HEK293 (cell line): ENCODE results near the gene NKAIN4.

Experiments
- CTCF ChIA-PET: fragments of 350-600 bp; formaldehyde crosslinking; extraction: SDS; loops from one replicate; lab custom pipeline; 2021; ENCODE audit warnings: antibody characterized with exemption; lab: Yijun Ruan, JAX
- POLR2A ChIA-PET: fragments of 300-600 bp; formaldehyde crosslinking; extraction: SDS; loops from one replicate; lab custom pipeline; 2020; ENCODE audit warnings: antibody characterized with exemption, inconsistent platforms; lab: Yijun Ruan, JAX
- H3K27ac ChIP-seq: fragments of 200-500 bp; sonication (Bioruptor generic); 2 replicates; pipeline ENCODE4 v1.5.1; 2014; ENCODE audit warnings: low read depth, low read length, control low read depth, inconsistent platforms; ENCODE audit errors: extremely low read depth
- H3K36me3 ChIP-seq, 2 experiments: fragments of 200-500 bp in 1 of 2; sonication (Bioruptor generic) in 1 of 2; 1 replicate in 1 of 2; 2 replicates in 1 of 2; pipeline ENCODE4 v1.5.1; 2014 to 2017; ENCODE audit warnings: inconsistent platforms in 2 of 2, low read length in 2 of 2; ENCODE audit not compliant: control insufficient read depth in 2 of 2, insufficient read depth in 1 of 2
- H3K4me1 ChIP-seq: fragments of 200-500 bp; sonication (Bioruptor generic); 2 replicates; pipeline ENCODE4 v1.5.1; 2014; ENCODE audit warnings: mild to moderate bottlenecking, low read length, inconsistent platforms; ENCODE audit not compliant: control insufficient read depth, insufficient read depth
- H3K4me3 ChIP-seq: 2 replicates; pipeline ENCODE4 v1.5.1; 2011; ENCODE audit warnings: low read depth, mild to moderate bottlenecking, control low read depth, low read length, moderate library complexity
- H3K9me3 ChIP-seq: fragments of 200-500 bp; sonication (Bioruptor generic); 2 replicates; pipeline ENCODE4 v1.5.1; 2014; ENCODE audit warnings: low read depth, low read length, inconsistent platforms; ENCODE audit not compliant: control insufficient read depth, insufficient read depth
- EGR2 ChIP-seq: fragments of 450-650 bp; formaldehyde crosslinking; IDR thresholded peaks from 2 replicates; pipeline ENCODE4 v1.5.1; 2016; ENCODE audit warnings: low read depth, missing biosample characterization, missing genetic modification characterization
- HOXD13 ChIP-seq: sonication (generic); formaldehyde crosslinking; IDR thresholded peaks from 2 replicates; pipeline ENCODE4 v1.8.0; 2022; ENCODE audit warnings: missing genetic modification reagents, borderline replicate concordance
- KLF1 ChIP-seq: fragments of 450-650 bp; formaldehyde crosslinking; IDR thresholded peaks from 2 replicates; pipeline ENCODE4 v1.5.1; 2016; ENCODE audit warnings: missing biosample characterization, missing genetic modification characterization
- KLF10 ChIP-seq: fragments of 450-650 bp; IDR thresholded peaks from 2 replicates; pipeline ENCODE4 v1.5.1; 2018; ENCODE audit warnings: missing biosample characterization, mild to moderate bottlenecking, missing genetic modification characterization
- MYNN ChIP-seq: fragments of 450-650 bp; formaldehyde crosslinking; IDR thresholded peaks from 2 replicates; pipeline ENCODE4 v1.5.1; 2016; ENCODE audit warnings: missing biosample characterization, missing genetic modification characterization, borderline replicate concordance
- SCRT2 ChIP-seq: fragments of 450-650 bp; formaldehyde crosslinking; IDR thresholded peaks from 2 replicates; pipeline ENCODE4 v1.5.1; 2016; ENCODE audit warnings: missing biosample characterization, missing genetic modification characterization
- ZBTB7A ChIP-seq: fragments of 450-650 bp; formaldehyde crosslinking; IDR thresholded peaks from 2 replicates; pipeline ENCODE4 v1.5.1; 2016; ENCODE audit warnings: low read depth, missing biosample characterization, missing genetic modification characterization
- ZFHX2 ChIP-seq: fragments of 450-650 bp; formaldehyde crosslinking; conservative IDR thresholded peaks from 2 replicates; pipeline ENCODE4 v1.5.1; 2016; ENCODE audit warnings: missing biosample characterization, missing genetic modification characterization
- ZFP69B ChIP-seq: fragments of 450-650 bp; formaldehyde crosslinking; IDR thresholded peaks from 2 replicates; pipeline ENCODE4 v1.5.1; 2016; ENCODE audit warnings: missing biosample characterization, missing genetic modification characterization
- ZIC2 ChIP-seq: fragments of 450-650 bp; formaldehyde crosslinking; IDR thresholded peaks from 2 replicates; pipeline ENCODE4 v1.5.1; 2016; ENCODE audit warnings: missing biosample characterization, missing genetic modification characterization
- ZNF112 ChIP-seq: fragments of 450-650 bp; formaldehyde crosslinking; IDR thresholded peaks from 2 replicates; pipeline ENCODE4 v1.5.0; 2017; ENCODE audit warnings: missing biosample characterization, missing genetic modification characterization
- ZNF132 ChIP-seq: fragments of 450-650 bp; formaldehyde crosslinking; IDR thresholded peaks from 2 replicates; pipeline ENCODE4 v1.5.1; 2017; ENCODE audit warnings: missing biosample characterization, missing genetic modification characterization, borderline replicate concordance
- ZNF394 ChIP-seq: fragments of 450-650 bp; formaldehyde crosslinking; IDR thresholded peaks from 2 replicates; pipeline ENCODE4 v1.5.1; 2016; ENCODE audit warnings: missing biosample characterization, missing genetic modification characterization, mild to moderate bottlenecking, moderate library complexity, borderline replicate concordance
- ZNF404 ChIP-seq: fragments of 450-650 bp; formaldehyde crosslinking; IDR thresholded peaks from 2 replicates; pipeline ENCODE4 v1.5.1; 2017; ENCODE audit warnings: missing biosample characterization, missing genetic modification characterization
- ZNF501 ChIP-seq: fragments of 450-650 bp; formaldehyde crosslinking; IDR thresholded peaks from 2 replicates; pipeline ENCODE4 v1.5.1; 2016; ENCODE audit warnings: missing biosample characterization, missing genetic modification characterization
- ZNF548 ChIP-seq: fragments of 450-650 bp; formaldehyde crosslinking; IDR thresholded peaks from 2 replicates; pipeline ENCODE4 v1.5.1; 2016; ENCODE audit warnings: missing biosample characterization, missing genetic modification characterization
- ZNF555 ChIP-seq: fragments of 450-650 bp; formaldehyde crosslinking; conservative IDR thresholded peaks from 2 replicates; pipeline ENCODE4 v1.5.1; 2017; ENCODE audit warnings: missing biosample characterization, mild to moderate bottlenecking, missing genetic modification characterization, inconsistent platforms
- ZNF558 ChIP-seq: fragments of 450-650 bp; formaldehyde crosslinking; IDR thresholded peaks from 2 replicates; pipeline ENCODE4 v1.5.1; 2016; ENCODE audit warnings: missing biosample characterization, missing genetic modification characterization
- ZNF626 ChIP-seq: fragments of 450-650 bp; sonication (Bioruptor Pico); formaldehyde crosslinking; IDR thresholded peaks from 2 replicates; pipeline ENCODE4 v1.5.1; 2018; ENCODE audit warnings: missing biosample characterization, missing genetic modification characterization, inconsistent platforms
- ZNF791 ChIP-seq: fragments of 450-650 bp; formaldehyde crosslinking; IDR thresholded peaks from 2 replicates; pipeline ENCODE4 v1.5.1; 2016; ENCODE audit warnings: missing biosample characterization, missing genetic modification characterization
- TF ChIP-seq, protein P1 (sequence below): fragments of 450-650 bp; formaldehyde crosslinking; IDR thresholded peaks from 2 replicates; pipeline ENCODE4 v1.5.1; 2016; ENCODE audit warnings: missing biosample characterization, missing genetic modification characterization
- TF ChIP-seq, protein P2 (sequence below): fragments of 450-650 bp; formaldehyde crosslinking; IDR thresholded peaks from 2 replicates; pipeline ENCODE4 v1.5.1; 2016; ENCODE audit warnings: missing biosample characterization, missing genetic modification characterization
- TF ChIP-seq, protein P3 (sequence below): fragments of 450-650 bp; formaldehyde crosslinking; IDR thresholded peaks from 2 replicates; pipeline ENCODE4 v1.5.1; 2016; ENCODE audit warnings: missing biosample characterization, missing genetic modification characterization
- TF ChIP-seq, protein P4 (sequence below): fragments of 450-650 bp; IDR thresholded peaks from 2 replicates; pipeline ENCODE4 v1.5.1; 2018; ENCODE audit warnings: missing biosample characterization, missing genetic modification characterization

NKAIN4 gene

DNA sequence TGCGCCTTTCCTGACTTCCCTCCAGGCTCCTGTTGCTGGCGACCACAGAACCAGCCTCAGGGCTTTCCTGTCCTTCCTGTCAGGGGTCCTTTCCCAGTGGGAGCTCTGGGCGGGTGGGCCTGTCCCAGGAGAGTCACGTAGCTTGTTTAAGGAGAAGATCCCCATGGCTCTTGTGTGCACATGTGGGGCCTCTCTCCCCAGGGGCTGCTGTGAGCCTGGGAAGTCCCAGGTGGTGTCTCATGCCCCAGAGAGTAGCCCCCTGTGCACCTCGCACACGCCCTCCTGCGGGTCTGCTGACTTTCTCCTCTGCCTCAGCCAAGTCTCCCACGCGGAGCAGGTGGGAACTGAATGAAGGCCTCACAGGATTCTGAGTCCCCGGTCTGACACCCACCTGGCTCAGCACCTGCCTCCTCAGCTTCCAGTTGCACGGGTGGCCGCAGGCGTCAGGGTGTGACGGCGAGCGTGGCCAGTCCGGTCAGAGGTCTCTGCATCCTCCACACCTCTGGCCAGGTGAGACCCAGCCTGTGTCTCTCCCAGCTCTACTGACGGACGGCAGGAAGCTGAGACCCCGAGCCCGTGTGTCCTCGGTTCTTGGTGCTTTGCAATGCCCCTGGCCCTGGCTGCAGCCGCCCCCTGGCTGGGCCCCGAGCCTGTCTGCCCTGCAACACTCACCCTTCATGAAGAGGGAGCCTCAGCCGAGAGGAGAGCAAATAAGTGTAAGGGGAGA lies 5.6 kb upstream of the NKAIN4 start:
- peak; percentile 96 for TF ChIP-seq ZIC2 (tag by site-specific recombination)
- TF ChIP-seq, protein P1, sequence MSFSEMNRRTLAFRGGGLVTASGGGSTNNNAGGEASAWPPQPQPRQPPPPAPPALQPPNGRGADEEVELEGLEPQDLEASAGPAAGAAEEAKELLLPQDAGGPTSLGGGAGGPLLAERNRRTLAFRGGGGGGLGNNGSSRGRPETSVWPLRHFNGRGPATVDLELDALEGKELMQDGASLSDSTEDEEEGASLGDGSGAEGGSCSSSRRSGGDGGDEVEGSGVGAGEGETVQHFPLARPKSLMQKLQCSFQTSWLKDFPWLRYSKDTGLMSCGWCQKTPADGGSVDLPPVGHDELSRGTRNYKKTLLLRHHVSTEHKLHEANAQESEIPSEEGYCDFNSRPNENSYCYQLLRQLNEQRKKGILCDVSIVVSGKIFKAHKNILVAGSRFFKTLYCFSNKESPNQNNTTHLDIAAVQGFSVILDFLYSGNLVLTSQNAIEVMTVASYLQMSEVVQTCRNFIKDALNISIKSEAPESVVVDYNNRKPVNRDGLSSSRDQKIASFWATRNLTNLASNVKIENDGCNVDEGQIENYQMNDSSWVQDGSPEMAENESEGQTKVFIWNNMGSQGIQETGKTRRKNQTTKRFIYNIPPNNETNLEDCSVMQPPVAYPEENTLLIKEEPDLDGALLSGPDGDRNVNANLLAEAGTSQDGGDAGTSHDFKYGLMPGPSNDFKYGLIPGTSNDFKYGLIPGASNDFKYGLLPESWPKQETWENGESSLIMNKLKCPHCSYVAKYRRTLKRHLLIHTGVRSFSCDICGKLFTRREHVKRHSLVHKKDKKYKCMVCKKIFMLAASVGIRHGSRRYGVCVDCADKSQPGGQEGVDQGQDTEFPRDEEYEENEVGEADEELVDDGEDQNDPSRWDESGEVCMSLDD (tag by site-specific recombination), result no peak
- peak; percentile 66 for TF ChIP-seq EGR2 (tag by site-specific recombination)
- TF ChIP-seq ZFHX2 (tag by site-specific recombination), result peak; percentile 37; the same call in 1 of the 2 replicates
- no peak overlapping the region for H3K4me3 ChIP-seq
- H3K4me1 ChIP-seq, result no peaks in the 10 kb centered on the region
- H3K9me3 ChIP-seq, result no peaks in the 10 kb centered on the region
- H3K27ac ChIP-seq, result no peak overlapping the region
- POLR2A ChIA-PET, result no interaction called here
- H3K36me3 ChIP-seq, result no peaks in the 10 kb centered on the region
- CTCF ChIA-PET, result interaction anchor here (1.3 kb wide), 1 partner anchor 20 kb away, joined by 3 read pairs; no protein-coding TSS in a partner anchor

DNA sequence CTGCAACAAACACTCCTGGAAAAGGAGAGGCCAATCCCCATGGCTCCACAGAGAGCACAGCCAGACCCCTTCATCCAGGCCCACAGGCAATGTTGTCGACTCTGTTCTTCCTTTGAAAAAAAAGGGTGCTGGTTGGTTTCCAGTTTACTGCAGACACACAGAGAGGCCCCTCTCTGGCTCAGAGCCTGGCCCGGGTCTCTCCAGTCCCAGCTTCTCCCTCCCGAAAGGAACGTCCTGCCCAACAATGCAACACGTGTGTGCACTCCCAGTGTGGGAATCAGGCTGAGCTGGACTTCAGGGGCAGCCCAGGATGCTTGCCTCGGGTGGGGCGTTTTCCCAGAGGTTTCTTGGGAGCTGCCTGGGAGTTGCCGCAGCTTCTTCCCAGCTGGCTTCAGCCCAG lies 4.5 kb upstream of the NKAIN4 start:
- TF ChIP-seq ZNF791 (tag by site-specific recombination), result no peak
- TF ChIP-seq ZNF501 (tag by site-specific recombination), result no peak
- peak; percentile 47; the same call in 1 of the 2 replicates for TF ChIP-seq SCRT2
- no peak for TF ChIP-seq ZNF132
- no peak for TF ChIP-seq MYNN (tag by site-specific recombination)
- TF ChIP-seq KLF1 (tag by site-specific recombination), result 0 out of 2 replicates have a peak, but pooled peaks have one; percentile 14
- no peak for TF ChIP-seq ZFP69B (tag by site-specific recombination)
- TF ChIP-seq ZNF394 (tag by site-specific recombination), result peak; percentile 34; the same call in 1 of the 2 replicates
- ChIA-PET POLR2A (interaction anchor here (1.0 kb wide), 1 partner anchor 35 kb away, joined by 3 read pairs; no protein-coding TSS in a partner anchor), CTCF (no interaction called here)
- no peaks in the 10 kb centered on the region for H3K4me1 ChIP-seq
- no peak overlapping the region for H3K4me3 ChIP-seq
- H3K36me3 ChIP-seq, result no peaks in the 10 kb centered on the region
- no peaks in the 10 kb centered on the region for H3K9me3 ChIP-seq
- H3K27ac ChIP-seq, result no peak overlapping the region

DNA sequence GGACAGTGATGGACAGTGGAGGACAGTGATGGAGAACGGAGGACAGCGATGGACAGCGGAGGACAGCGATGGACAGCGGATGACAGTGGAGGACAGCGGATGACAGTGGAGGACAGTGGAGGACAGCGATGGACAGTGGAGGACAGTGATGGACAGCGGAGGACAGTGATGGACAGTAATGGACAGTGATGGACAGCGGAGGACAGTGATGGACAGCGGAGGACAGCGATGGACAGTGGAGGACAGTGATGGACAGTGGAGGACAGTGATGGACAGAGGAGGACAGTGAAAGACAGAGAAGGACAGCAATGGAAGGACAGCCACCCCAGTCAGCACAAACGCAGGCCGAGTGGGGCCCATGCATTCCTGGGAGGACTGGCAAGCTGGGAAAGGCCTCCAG lies 3.4 kb upstream of the NKAIN4 start:
- CTCF ChIA-PET, result no interaction called here
- POLR2A ChIA-PET, result no interaction called here
- no peak overlapping the region for H3K27ac ChIP-seq
- H3K4me1 ChIP-seq, result no peaks in the 10 kb centered on the region
- no peaks in the 10 kb centered on the region for H3K36me3 ChIP-seq
- no peak overlapping the region for H3K4me3 ChIP-seq
- H3K9me3 ChIP-seq, result no peaks in the 10 kb centered on the region
- no peak for TF ChIP-seq KLF10 (tag by site-specific recombination)
- TF ChIP-seq ZNF626, result no peak
- no peak for TF ChIP-seq HOXD13 (CRISPR knock-in tag)
- no peak for TF ChIP-seq ZNF555 (tag by site-specific recombination)
- TF ChIP-seq, protein P2, sequence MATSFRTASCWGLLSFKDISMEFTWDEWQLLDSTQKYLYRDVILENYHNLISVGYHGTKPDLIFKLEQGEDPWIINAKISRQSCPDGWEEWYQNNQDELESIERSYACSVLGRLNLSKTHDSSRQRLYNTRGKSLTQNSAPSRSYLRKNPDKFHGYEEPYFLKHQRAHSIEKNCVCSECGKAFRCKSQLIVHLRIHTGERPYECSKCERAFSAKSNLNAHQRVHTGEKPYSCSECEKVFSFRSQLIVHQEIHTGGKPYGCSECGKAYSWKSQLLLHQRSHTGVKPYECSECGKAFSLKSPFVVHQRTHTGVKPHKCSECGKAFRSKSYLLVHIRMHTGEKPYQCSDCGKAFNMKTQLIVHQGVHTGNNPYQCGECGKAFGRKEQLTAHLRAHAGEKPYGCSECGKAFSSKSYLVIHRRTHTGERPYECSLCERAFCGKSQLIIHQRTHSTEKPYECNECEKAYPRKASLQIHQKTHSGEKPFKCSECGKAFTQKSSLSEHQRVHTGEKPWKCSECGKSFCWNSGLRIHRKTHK (tag by site-specific recombination), result no peak
- no peak for TF ChIP-seq ZBTB7A
- TF ChIP-seq ZNF548, result no peak
- no peak for TF ChIP-seq ZNF558 (tag by site-specific recombination)
- TF ChIP-seq, protein P3, sequence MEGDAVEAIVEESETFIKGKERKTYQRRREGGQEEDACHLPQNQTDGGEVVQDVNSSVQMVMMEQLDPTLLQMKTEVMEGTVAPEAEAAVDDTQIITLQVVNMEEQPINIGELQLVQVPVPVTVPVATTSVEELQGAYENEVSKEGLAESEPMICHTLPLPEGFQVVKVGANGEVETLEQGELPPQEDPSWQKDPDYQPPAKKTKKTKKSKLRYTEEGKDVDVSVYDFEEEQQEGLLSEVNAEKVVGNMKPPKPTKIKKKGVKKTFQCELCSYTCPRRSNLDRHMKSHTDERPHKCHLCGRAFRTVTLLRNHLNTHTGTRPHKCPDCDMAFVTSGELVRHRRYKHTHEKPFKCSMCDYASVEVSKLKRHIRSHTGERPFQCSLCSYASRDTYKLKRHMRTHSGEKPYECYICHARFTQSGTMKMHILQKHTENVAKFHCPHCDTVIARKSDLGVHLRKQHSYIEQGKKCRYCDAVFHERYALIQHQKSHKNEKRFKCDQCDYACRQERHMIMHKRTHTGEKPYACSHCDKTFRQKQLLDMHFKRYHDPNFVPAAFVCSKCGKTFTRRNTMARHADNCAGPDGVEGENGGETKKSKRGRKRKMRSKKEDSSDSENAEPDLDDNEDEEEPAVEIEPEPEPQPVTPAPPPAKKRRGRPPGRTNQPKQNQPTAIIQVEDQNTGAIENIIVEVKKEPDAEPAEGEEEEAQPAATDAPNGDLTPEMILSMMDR, result no peak
- TF ChIP-seq, protein P4, sequence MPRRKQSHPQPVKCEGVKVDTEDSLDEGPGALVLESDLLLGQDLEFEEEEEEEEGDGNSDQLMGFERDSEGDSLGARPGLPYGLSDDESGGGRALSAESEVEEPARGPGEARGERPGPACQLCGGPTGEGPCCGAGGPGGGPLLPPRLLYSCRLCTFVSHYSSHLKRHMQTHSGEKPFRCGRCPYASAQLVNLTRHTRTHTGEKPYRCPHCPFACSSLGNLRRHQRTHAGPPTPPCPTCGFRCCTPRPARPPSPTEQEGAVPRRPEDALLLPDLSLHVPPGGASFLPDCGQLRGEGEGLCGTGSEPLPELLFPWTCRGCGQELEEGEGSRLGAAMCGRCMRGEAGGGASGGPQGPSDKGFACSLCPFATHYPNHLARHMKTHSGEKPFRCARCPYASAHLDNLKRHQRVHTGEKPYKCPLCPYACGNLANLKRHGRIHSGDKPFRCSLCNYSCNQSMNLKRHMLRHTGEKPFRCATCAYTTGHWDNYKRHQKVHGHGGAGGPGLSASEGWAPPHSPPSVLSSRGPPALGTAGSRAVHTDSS (tag by site-specific recombination), result no peak
- no peak for TF ChIP-seq ZNF404 (tag by site-specific recombination)
- TF ChIP-seq ZNF112 (tag by site-specific recombination), result no peak
